ENCODE results near the gene NPM1. TPM values are rescaled to one million over a fixed set of nuclear protein-coding genes. Genes with fewer than 3 reads are reported as not detected.
"Not testable (repeated sequence)": the region's sequence is repeated elsewhere in the genome, so short reads cannot be mapped to it uniquely, and the experiment has no call there.

The NPM1 gene, protein sequence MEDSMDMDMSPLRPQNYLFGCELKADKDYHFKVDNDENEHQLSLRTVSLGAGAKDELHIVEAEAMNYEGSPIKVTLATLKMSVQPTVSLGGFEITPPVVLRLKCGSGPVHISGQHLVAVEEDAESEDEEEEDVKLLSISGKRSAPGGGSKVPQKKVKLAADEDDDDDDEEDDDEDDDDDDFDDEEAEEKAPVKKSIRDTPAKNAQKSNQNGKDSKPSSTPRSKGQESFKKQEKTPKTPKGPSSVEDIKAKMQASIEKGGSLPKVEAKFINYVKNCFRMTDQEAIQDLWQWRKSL
- 1,000 to 10,000 TPM in 7 of 10 donors, 100 to 1,000 TPM in 3; 843 to 1,538 (median 1,081) TPM for polyA plus RNA-seq (ENCODE audit: insufficient read length in 10 of 10)
- long read RNA-seq, donor 1, transcript NPM1-212 (2 exons, 640 nt): minor isoform, 8 of 423 reads
- long read RNA-seq, donor 1, transcript NPM1-203 (10 exons, 1,598 nt): minor isoform, 17 of 423 reads
- long read RNA-seq, donor 1, transcript NPM1-205 (5 exons, 670 nt): minor isoform, 15 of 423 reads
- long read RNA-seq, donor 1, transcript NPM1-201 (11 exons, 1,758 nt): major isoform, 285 of 423 reads
- long read RNA-seq, donor 1, partial matches to known transcripts: 79 of 423 reads
- long read RNA-seq, donor 1, other reads (novel, unspliced or antisense): 12 of 423 reads
- long read RNA-seq, donor 2, transcript NPM1-203 (10 exons, 1,598 nt): minor isoform, 15 of 371 reads
- long read RNA-seq, donor 2, transcript NPM1-201 (11 exons, 1,758 nt): major isoform, 217 of 371 reads
- long read RNA-seq, donor 2, transcript NPM1-202 (10 exons, 1,237 nt): minor isoform, 11 of 371 reads
- long read RNA-seq, donor 2, transcript NPM1-205 (5 exons, 670 nt): minor isoform, 17 of 371 reads
- long read RNA-seq, donor 2, partial matches to known transcripts: 91 of 371 reads
- long read RNA-seq, donor 2, other reads (novel, unspliced or antisense): 16 of 371 reads
- long read RNA-seq, donor 3: 0 reads
- long read RNA-seq, donor 4, transcript NPM1-205 (5 exons, 670 nt): minor isoform, 16 of 258 reads
- long read RNA-seq, donor 4, transcript NPM1-201 (11 exons, 1,758 nt): major isoform, 163 of 258 reads
- long read RNA-seq, donor 4, transcript NPM1-202 (10 exons, 1,237 nt): minor isoform, 10 of 258 reads
- long read RNA-seq, donor 4, transcript NPM1-203 (10 exons, 1,598 nt): minor isoform, 15 of 258 reads
- long read RNA-seq, donor 4, partial matches to known transcripts: 48 of 258 reads
- long read RNA-seq, donor 4, other reads (novel, unspliced or antisense): 0 of 258 reads
- long read RNA-seq, donor 5, transcript NPM1-202 (10 exons, 1,237 nt): minor isoform, 10 of 458 reads
- long read RNA-seq, donor 5, transcript NPM1-203 (10 exons, 1,598 nt): minor isoform, 19 of 458 reads
- long read RNA-seq, donor 5, transcript NPM1-201 (11 exons, 1,758 nt): major isoform, 290 of 458 reads
- long read RNA-seq, donor 5, transcript NPM1-205 (5 exons, 670 nt): minor isoform, 5 of 458 reads
- long read RNA-seq, donor 5, partial matches to known transcripts: 106 of 458 reads
- long read RNA-seq, donor 5, other reads (novel, unspliced or antisense): 23 of 458 reads
- long read RNA-seq, donor 6, transcript NPM1-203 (10 exons, 1,598 nt): minor isoform, 17 of 455 reads
- long read RNA-seq, donor 6, transcript NPM1-205 (5 exons, 670 nt): minor isoform, 11 of 455 reads
- long read RNA-seq, donor 6, transcript NPM1-202 (10 exons, 1,237 nt): minor isoform, 6 of 455 reads
- long read RNA-seq, donor 6, transcript NPM1-201 (11 exons, 1,758 nt): major isoform, 314 of 455 reads
- long read RNA-seq, donor 6, partial matches to known transcripts: 87 of 455 reads
- long read RNA-seq, donor 6, other reads (novel, unspliced or antisense): 14 of 455 reads
- long read RNA-seq, donor 7, transcript NPM1-205 (5 exons, 670 nt): minor isoform, 22 of 297 reads
- long read RNA-seq, donor 7, transcript NPM1-203 (10 exons, 1,598 nt): minor isoform, 8 of 297 reads
- long read RNA-seq, donor 7, transcript NPM1-202 (10 exons, 1,237 nt): minor isoform, 8 of 297 reads
- long read RNA-seq, donor 7, transcript NPM1-201 (11 exons, 1,758 nt): major isoform, 151 of 297 reads
- long read RNA-seq, donor 7, partial matches to known transcripts: 77 of 297 reads
- long read RNA-seq, donor 7, other reads (novel, unspliced or antisense): 20 of 297 reads
- long read RNA-seq, donor 8, transcript NPM1-212 (2 exons, 640 nt): minor isoform, 7 of 372 reads
- long read RNA-seq, donor 8, transcript NPM1-201 (11 exons, 1,758 nt): major isoform, 217 of 372 reads
- long read RNA-seq, donor 8, transcript NPM1-205 (5 exons, 670 nt): minor isoform, 8 of 372 reads
- long read RNA-seq, donor 8, transcript NPM1-203 (10 exons, 1,598 nt): minor isoform, 14 of 372 reads
- long read RNA-seq, donor 8, partial matches to known transcripts: 102 of 372 reads
- long read RNA-seq, donor 8, other reads (novel, unspliced or antisense): 20 of 372 reads
- long read RNA-seq, donor 9, transcript NPM1-201 (11 exons, 1,758 nt): major isoform, 31 of 37 reads
- long read RNA-seq, donor 9, partial matches to known transcripts: 0 of 37 reads
- long read RNA-seq, donor 9, other reads (novel, unspliced or antisense): 0 of 37 reads

DNA sequence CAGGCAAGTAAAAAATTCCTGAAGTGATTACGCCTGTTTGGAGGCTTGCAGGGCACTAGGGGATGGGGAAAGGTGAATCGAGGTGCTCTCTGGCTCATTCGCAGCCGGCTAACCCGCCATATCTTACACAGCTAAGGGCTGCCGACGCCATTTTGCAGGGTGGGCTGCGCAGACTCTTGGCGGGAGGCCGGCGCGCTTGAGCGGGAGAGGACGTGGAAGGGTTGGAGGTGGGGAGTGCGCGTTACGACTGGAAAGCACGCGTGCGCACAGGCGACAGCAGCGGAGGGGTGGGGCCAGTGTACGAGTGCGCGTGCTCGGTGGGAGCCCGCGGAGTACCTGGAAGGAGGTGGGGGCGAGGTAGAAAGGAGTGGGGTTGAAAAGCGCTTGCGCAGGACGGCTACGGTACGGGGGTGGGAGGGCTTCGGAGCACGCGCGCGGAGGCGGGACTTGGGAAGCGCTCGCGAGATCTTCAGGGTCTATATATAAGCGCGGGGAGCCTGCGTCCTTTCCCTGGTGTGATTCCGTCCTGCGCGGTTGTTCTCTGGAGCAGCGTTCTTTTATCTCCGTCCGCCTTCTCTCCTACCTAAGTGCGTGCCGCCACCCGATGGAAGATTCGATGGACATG is at the start of gene NPM1:
TSS of gene NPM1 (plus strand) at position 505 of the 625 bp plus-strand sequence. CDS start at position 605, 100 bp downstream.
- DNase-seq: peak; percentile 98 to 100 (median 99)

DNA sequence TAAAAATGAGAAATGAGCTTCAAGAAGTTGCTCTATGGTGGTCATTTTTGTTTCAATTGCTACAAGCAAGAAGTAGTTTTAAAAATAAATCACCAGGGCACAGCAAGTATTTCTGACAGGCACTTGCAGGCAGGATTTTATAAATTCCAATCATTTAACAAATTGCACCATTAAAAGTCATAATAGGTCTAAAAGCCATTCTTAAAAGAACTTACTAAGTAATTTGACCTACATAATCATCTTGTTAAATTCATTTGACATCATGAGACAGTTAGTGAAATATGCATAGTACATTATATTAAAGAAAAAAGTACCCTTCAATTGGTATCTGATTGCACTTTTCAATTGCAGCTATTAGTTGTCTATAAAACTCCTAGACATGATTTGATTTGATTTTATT is 47.6 kb upstream of the NPM1 start:
- DNase-seq: no peak

DNA sequence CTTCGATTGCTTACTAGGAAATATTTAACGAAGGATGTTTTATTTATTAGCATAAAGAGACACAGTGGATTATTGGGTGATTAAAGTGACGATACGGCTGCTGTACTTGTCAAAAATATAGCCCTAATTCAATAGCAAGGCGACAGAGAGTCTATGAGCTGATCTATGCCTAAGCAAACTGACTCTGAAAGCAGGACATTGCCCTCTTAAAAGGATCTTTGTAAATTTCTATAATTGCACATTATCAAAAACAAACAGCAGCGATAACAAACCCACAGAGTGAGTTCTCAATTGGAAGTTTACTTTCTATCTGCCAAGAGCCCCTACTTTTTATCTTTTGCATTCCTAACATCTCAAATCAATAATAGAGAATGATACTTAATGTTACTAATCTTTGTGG is 47.2 kb upstream of the NPM1 start:
- DNase-seq: no peak

DNA sequence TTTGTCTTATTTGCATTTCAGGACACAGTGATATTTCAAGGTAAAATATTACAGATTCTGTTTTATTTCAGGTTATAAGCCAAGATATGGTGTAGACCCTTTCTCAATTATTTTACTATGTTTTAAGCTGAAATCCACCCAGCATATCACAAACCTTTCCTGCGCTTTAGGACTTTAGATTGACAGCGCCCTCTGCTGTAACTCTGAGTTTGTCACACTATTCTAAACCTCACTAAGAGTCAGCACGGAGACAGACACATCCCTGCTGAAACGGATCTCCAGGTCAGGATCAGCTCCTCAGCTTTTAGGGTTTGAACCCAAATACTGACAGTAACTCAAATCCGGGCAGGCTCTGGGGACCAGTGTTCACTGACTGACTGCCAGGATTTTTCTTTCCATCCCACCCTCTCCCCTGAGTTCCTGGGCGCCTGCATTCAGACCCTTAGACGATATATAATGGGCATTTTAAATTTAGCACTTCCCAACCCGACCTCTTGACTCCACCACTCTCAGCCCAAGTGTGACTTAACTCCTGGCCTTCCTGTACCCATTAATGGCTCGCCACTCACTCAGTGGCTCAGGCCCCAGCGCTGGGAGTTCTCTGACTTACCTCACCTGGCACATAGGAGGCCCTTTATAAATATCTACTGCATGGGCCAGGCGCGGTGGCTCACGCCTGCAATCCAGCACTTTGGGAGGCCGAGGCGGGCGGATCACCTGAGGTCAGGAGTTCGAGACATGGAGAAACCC is 45.1 kb upstream of the NPM1 start:
- DNase-seq: peak; percentile 46 to 74 (median 51)

DNA sequence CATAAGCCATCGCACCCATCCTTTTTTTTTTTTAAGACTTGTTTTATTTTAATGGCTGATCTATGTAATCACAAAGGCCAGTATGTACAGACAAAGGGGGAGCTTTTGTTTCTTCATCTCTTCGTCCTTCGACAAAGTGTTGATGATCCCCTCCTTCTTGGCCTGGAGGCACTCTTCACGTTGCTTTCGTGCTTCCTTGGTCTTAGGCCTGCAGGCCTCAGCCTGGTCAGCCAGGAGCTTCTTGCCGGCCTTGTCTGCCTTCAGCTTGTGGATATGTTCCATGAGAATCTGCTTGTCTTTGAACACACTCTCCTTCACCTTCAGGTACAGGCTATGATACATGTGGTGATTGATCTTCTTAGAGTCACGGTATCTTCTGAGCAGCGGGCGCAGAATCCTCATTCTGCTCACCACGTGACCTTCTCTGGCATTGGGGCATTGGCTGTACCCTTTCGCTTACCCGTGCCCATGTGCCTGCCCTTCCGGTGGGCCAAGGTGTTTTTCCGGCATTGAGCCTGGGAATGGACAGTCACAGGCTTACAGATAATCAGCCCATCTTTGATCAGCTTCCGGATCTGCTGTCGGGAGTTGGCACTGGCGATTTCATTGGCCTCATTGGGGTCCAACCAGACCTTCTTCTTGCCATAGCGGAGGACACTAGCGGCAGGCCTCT is 42.6 kb upstream of the NPM1 start:
- DNase-seq: no peak

DNA sequence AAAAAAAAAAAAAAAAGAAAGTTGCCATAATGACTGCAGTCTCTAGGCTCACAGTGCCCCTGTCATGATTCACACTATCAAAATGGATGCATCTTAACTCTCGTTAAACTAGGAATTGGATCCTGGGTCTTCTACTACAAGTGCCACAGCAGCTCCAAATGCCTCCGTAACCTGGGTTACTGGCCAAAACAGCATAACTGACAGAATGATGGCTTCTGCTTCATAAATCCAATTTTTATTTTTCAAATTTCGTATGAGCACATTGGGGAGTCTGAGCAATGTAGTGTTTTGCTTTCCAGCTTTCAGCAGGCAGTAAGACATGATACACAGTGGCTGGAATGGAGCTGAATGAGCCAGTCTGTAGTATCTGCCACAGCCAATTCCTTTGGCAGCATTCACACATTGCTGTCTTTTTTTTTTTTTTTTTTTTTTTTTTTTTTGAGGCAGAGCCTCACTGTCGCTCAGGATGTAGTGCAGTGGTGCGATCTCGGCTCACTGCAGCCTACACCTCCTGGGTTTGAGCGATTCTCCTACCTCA is 36.0 kb upstream of the NPM1 start:
- DNase-seq: no peak

DNA sequence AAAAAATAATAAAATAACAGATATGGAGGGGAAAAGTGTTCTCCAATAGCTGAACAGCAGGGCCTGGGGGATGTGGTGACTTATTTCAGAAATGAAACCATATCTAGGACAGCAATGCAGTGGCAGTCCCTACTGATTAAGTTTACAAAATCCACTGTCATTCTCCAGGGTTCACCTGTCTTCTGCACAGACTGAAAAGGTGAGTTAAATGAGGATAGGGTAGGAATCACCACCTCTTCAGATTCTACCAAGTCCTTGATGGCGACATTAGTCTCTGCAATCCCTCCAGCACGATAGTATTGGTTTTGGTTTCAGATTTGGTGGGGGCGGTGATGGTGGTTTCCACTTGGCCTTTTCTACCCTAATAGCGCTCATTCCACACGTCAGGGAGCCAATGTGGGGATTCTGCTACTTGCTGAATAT is 32.3 kb upstream of the NPM1 start:
- DNase-seq: no peak

DNA sequence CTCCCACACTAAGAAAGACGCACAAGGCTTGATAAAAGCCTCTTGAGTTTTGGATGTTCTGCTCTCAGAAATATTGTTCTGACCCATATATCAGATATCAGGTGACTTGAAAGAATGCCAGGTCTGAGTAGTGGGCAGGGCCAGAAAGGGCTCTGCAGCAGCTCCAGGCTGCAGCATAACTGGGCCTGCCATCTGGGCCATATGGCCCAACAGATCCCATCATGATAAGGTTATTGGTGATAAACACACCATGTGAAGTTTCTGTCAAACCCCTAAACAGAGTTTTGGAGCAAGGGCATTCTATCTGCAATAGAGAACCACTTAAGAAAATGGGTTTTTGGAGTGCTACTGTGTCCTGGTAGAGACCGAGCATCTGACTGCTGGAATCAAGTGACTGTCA is 29.8 kb upstream of the NPM1 start:
- no peak for DNase-seq

DNA sequence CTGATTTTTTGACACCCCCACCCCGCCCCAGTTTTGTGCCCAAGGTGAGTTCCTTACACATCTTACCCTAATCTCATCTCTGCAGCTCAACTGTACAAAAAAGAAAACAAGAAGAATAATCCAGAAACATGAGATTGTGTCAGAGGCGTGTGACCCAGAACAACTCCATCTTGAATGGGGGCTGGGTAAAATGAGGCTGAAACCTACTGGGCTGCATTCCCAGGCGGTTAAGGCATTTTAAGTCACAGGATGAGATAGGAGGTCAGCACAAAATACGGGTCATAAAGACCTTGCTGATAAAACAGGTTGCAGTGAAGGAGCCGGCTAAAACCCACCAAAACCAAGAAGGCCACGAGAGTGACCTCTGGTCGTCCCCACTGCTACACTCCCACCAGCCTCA is 26.5 kb upstream of the NPM1 start:
- DNase-seq: not testable (repeated sequence)

DNA sequence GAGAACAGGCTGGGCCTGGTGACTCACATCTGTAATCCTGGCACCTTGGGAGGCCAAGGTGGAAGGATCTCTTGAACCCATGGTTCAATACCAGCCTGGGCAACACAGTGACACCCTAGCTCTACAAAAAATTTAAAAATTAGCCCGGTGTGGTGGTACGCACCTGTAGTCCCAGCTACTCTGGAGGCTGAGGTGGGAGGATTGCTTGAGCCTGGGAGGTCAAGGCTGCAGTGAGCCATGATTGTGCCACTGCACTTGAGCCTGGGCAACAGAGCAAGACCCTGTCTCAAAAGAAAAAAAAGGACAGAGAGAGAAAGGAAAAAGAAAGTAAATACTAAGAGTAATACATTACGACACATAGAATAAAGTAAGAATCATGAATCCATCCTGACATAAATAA is 24.4 kb upstream of the NPM1 start:
- not testable (repeated sequence) for DNase-seq

DNA sequence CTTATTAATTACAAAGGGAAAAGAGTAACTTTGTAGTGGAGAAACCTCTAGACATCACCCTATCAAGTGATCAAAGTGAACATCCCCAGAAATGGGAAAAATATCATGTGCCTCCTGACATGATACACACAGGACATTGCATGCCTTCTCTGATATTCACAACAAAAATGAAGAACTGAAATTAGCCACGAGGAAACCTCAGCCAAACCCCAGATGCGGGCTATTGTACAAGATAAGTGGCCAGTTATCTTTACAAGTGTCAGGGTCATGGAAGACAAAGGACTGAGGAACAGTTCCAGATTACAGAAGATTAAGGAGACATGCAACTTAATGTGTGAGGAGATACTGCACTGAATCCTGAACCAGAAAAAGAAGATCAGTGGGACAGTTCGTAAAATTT is 23.8 kb upstream of the NPM1 start:
- no peak for DNase-seq

DNA sequence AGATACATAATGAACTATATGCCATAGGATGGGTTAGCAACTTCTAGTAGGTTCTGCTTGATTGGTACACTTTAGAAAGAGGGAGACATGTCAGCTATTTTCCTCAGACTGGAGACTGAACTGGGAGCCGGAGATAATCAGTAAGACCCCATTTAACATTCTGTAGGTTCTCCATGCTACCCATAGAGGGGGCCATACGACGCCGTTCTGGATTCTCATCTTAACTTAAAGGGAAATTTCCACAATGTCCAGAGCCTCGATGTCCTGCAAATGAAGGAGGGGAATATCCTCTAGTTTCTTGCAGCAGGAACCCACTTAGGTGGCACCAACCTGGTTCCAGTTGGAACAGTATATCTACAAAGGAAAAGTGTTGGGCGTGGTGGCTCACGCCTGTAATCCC is 22.3 kb upstream of the NPM1 start:
- DNase-seq: no peak

DNA sequence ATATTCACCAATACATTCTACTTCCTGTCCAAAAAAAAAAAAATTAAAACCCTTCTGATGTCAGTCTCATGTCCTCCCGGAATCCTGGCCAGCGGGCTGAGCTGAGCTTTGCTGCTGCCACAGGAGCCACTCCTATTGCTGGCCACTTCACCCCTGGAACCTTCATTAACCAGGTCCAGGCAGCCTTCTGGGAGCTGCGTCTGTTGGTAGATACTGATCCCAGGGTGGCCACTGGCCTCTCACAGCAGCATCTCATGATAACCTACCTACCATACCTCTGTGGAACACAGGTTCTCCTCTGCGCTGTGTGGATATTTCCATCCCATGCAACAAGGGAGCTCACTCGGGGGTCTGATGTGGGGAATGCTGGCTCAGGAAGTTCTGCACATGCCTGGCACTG is 21.0 kb upstream of the NPM1 start:
- no peak for DNase-seq

DNA sequence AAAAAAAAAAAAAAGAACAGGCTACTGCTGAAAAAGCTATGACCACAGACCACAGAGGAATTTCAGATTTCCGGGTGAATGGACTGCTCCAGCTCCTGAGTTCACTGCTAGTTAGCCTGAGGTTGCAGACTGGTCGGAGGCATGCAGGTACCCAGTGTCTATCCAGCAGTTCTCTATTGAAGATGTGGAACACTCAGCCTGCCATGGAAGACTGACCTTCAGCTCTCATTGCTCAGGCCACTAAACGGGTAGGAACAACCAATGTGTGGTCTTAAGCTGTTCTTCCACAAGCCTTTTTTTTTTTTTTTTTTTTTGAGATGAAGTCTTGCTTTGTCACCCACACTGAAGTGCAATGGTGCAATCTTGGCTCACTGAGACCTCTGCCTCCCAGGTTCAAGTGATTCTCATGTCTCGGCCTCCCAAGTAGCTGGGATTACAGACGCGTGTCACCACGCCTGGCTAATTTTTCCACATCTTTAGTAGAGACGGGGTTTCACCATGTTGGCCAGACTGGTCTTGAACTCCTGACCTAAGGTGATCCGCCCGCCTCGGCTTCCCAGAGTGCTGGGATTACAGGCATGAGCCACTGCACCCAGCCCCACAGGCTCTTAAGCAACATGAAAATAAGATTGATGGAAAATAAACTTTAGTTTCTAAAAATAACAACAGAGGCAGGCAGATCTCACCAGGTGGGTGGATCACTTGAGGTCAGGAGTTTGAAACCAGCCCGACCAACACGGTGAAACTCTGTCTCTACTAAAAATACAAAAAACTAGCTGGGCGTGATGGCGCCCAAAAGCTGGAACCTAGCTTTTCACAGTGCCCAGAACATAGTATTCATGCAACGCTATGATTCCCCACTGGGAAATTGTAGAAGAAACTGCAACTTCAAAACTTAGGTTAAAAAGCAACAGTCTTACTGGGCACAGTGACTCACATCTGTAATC is 20.0 kb upstream of the NPM1 start:
- DNase-seq: no peak

DNA sequence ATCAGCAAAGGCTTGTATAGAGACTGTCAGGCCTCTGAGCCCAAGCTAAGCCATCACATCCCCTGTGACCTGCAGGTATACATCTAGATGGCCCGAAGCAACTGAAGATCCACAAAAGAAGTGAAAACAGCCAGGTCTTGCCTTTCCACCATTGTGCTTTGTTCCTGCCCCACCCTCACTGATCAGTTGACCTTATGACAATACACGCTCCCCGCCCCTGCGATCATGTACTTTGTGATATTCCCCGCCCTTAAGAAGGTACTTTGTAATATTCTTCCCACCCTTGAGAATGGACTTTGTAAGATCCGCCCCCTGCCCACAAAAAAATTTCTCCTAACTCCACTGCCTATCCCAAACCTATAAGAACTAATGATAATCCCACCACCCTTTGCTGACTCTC is 18.6 kb upstream of the NPM1 start:
- no peak for DNase-seq

DNA sequence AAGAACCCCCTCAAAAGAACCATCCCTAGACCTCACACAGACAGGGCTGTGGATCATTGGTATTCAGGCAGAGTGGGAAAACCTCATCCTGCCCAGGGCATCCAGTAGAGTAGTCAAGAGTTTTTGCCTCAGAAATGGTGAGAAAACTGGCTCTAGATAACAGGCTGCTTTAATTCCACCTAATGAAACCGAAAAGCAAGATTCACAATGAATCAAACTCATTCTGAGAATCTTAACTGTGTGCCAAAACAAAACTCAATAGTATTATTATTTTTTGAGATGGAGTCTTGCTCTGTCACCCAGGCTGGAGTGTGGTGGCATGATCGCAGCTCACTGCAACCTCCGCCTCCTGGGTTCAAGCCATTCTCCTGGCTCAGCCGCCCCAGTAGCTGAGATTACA is 17.8 kb upstream of the NPM1 start:
- DNase-seq: no peak

All from muscle of back (tissue), 13 donors.